NCI-H146 (cell line): Measurements from ENCODE around the gene TNNT2.

Source experiments
- DNase-seq: peaks from one replicate; lab custom pipeline; 2025; lab: John Stamatoyannopoulos, UW

The TNNT2 gene

DNA sequence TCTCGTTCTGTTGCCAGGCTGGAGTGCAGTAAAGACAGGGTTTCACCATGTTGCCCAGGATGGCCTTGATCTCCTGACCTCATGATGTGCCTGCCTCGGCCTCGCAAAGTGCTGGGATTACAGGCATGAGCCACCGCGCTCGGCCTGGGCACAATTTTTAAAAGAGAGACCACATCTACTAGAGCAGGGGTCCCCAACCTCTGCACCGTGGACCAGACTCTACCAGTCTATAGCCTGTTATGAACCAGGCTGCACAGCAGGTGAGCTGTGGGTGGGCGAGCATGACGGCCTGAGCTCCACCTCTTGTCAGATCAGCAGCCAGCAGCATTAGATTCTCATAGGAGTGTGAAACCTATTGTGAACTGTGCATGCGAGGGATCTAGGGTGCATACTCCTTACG, 20.8 kb downstream of the TNNT2 start:
- no peak for DNase-seq

DNA sequence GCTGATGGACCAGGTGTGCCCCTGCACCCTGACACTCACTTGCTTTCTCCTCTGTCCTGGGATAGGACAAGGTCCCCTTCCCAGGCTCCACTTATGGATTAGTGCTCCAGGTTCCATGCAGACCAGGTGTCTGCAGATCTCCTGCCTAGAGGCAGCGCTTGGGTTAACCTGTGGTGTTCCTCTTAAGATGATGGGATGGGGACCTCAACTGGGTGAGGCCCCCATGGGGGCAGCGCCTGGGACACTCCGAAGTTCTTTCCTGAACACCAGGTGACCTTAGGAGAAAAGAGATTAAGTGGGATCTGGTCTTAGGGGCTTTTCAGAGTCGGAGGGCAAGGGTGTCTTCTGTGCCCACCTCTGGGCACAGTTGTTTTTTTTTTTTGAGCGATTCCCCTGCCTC, 21.2 kb downstream of the TNNT2 start:
- no peak for DNase-seq

DNA sequence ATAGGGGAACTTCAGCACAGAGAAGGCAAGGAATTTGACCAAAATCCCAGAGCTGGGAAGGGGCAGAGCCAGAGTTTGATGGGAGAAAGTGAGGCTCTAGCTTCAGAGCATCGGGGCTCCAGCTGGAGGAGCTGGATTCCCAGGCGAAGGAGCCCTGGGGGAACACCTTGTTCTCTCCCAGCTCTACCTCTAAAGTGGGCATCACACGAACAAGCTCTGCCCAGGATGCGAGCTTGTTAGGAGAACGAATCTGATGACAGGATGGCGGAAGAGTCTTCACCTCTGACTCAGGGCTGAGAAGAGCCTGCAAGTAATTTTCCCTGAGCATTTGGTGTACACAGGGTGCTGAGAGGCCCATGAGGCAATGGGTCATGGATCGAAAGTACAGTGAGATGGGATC, 22.0 kb downstream of the TNNT2 start:
- DNase-seq: no peak

DNA sequence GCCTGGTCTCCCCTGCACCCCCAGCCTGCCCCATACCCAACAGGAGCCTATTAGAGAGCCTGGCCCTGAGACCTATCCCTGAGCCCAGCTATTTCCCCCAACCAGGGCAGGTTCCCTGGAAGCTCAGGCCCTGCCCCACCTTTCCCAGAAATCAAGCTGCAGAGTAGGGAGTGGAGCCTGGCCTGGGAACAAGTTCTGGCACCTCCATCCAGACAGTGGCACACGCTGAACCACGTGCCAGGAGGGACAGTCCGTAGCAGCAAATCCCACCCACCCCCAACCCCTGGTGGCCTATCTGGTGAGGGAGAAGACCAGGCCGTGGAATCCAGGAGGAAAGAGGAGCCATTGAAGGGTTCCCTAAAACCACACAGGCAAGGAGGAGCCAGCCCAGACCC, 22.6 kb downstream of the TNNT2 start:
- DNase-seq: no peak

DNA sequence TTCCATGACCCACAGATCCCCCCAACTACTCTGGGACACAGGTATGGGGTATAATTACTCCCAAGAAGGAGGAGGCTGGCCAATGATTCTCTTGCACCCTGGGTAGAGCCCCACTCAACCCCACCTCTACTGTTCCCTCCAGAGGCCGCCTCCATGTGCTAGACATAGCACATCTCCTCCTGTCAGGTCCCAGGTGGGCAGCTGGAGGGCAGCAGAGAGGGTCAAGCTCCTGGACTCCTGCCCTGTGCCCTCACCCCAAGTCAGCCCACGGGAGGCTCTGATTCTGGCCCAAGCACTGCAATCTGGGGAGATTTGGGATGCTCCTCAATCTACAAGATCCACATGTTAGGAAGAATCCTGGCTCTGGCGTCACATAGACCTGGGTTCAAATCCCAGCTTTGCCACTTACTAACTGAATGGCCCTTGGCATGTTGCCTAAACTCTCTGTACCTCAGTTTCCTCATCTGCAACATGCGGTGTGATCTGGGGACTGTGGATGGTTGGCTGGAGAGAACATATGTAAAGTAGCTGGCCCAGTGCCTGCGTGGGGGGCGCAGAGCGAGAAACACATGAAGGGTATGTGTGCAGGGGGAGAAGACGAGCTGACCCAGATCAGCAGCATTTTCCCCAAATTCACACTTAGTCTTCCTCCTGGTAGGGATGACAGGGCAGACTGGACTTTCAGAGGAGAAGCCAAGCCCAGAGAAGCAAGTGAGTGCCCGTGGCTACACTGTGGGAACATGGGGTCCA, 23.2 kb downstream of the TNNT2 start:
- DNase-seq: no peak

DNA sequence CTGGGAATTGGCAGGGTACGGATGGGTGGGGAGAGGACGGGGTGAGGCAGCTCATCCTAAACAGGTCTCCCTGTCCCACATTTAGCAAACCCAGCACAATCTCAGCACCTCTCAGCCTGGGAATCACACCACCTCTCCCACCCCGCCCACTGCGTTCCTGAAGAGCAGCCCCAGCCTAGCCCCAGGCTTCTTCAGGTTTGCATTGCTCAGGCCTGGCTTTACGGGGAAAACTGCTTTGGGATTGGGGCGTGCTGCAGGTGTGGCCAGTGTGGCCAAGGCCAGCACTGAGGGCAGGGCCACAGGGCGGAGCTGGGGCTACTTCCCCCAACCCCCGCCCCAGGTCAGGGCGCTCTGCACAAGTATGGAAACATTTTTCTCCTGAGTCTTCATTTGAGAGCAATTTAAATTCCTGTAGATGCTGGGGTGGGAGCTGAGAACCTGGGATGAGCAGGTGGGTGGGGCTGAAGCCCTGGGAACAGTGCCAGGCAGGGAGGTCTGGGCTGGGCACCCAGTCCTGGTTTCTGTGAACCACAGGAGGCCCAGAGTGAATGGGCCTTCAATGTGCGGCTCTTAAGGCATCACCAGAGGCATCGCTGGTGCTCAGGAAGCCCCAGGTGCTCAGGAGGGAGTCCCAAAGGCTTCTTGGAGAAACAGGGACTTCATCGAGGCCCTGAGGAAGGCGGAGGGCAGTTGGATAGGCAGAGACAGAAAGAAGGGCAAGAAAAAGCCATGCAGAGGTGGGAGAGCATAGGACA, 24.1 kb downstream of the TNNT2 start:
- no peak for DNase-seq

DNA sequence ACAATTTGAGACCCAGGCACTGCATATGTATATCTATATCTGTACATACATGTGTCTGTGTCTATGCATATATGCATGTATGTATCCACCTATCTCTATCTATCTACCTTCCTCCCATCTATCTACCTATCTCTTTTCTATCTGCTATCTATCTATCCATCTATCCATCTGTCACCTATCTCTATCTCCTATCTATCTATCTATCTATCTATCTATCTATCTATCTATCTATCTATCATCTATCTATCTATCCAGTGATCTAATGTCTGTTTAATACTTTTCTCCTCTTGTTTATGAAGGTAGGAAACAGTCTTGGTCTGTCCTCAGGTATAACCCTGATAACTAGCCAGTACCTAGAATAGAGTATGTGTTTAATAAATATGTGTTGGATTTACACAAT, 25.9 kb downstream of the TNNT2 start:
- DNase-seq: no peak

DNA sequence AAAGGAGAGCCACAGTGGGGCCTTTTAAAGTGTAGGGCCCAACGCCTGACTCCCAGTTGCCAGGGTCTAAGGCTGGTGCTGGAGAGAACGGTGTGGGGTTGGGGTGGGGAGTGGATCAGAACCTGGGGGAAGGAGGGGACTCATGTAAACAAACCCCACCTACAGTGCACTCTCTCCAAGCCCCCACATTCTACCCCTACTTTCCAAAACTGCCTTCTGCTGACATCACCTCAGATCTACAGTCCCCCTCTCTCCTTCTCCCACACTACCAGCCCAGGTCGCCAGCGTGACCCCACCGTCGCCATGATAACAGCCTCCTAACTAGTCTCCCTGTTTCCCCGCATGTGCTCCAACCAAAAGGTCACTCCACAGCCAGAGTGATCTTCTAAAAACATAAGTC, 26.6 kb downstream of the TNNT2 start:
- DNase-seq: no peak

DNA sequence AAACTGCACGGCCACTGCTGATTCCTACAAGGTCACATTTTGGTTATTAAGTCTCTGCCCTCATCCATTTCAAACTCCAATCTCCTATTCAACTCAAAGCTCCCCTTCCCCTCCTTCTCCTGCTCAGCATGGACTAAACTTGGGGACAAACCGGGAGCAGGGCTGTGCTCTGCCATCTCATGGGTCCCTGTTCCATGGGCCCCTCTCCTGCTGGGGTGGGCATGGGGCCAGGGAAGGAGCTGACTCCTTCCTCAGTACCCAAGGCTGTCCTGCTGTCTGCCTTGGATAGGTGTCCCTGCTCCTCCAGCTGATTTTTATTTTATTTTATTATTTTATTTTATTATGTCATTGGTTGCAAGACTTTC, 27.1 kb downstream of the TNNT2 start:
- no peak for DNase-seq

DNA sequence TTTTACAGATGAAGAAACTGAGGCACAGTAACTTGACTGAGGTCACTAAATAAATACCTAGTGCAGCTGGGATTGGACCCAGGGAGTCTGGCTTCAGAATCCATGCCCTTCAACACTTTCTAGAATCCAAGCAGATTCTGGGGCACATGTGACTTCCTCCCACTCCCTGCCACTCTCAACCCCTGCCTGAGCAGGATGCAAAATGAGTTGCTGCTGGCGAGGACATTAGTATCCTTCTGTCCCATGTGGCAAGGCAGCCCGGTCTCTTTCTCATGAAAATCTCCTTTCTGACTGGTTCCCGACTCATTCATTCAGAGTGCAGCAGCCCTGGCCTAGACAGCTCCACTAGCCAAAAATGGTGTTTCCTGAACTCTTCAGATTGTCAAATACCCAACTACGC, 28.4 kb downstream of the TNNT2 start:
- DNase-seq: no peak

DNA sequence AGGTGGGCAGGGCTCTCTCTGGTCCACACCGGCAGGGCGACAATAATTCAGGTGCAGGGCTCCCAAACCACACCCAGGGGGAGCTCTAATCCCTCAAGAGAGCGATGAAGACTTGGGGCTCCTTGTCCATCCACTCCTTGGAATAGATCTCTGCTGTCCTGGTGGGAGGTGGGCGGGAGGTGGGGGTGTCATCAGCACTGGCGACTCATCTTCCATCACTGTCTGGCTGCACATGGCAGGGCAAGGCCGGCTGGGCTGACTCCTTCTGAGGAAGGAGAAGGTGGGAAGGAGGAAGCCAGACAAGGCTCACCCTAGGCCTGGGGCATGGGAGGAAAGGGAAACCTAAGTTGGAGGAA, 29.3 kb downstream of the TNNT2 start:
- DNase-seq: peak; percentile 38

DNA sequence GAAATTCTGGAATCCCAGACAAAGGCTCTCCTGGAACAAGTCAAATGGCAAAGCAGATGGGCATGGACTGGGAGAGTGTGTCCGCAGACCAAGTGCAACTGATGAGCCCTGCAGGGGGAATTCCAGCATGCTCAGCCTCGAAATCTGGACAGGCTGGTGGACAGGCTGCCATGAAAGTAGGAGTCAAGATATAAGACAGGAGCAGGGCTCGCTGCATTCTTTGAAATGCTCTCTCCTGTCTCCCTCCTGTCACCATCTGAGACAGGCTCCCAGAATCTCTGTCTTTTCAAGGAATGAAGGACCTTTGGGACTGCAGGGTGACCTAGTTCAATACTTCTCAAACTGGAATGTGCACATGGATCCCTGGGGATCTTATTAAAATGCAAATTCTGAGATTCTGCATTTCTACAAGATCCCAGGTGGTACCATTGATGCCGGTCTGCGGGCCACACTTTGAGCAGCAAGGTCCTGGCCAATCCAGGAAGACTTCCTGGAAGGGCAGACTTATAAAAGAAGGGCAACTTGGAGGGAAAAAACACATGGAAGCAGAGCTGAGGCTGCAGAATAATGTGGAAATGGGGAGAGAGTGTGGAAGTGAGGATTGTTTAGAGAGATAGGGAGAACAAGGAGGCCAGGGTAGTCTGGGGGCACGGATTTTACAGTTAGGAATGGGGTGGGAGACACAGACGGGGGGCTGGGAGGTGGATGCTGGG, 29.8 kb downstream of the TNNT2 start:
- no peak for DNase-seq

DNA sequence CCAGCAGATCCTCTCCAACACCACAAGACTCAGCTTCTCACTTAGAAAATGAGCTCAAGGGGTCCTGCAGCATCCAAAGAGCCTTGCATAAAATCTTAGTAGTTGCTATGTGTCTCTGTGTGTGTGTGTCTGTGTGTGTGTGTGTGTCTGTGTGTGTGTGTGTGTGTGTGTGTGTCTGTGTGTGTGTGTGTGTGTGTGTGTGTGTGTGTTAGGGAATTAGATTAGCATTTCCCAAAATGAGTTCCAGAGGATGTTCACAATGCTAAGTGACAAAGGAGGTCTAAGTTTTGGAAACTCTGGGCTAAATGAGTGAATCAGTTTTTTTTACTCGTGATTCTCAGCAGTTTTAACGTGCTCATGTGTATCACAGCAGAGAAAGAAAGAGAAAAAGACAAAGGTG, 30.5 kb downstream of the TNNT2 start:
- DNase-seq: no peak

DNA sequence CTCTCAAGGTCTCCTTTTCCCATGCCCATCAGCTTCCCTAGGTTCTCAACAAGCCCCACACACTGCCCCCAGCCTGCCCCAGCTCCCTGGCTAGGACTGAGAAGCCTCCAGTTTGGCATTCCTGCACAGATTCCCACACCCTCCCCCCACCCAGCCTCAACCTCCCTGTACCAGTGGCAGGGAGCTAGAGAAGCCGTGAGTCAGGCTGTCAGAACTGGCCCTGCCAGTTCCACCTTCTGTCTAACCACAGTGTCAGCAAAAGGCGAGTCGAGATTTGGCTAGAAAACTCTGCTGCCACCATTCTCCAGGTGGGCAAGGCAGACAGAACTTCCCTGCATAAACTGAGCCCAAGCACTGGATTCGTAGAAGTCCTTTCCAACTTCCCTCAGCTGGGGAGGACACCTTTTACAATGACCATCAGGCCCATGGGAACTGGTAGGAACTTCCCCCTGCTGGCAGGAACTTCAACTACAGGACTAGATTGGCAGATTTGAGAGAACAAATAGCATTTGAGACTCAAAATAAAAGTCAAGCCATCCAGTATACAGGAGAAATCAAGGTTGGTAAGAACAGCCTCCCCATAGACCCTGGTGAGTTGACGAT, 31.0 kb downstream of the TNNT2 start:
- peak; percentile 54 for DNase-seq

DNA sequence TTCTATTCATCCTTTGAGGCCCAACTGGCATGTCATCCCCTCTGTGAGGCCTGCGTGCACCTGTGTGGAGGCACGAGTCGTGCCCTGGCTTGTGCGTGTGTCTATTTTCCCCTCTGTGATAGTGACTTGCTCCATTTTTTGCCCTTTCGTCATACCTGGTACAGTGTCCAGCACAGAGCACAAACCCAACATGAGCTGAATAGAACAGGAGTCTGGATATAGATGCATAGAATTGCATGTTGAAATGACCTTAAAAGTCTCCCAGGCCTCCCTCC, 32.5 kb downstream of the TNNT2 start:
- no peak for DNase-seq

DNA sequence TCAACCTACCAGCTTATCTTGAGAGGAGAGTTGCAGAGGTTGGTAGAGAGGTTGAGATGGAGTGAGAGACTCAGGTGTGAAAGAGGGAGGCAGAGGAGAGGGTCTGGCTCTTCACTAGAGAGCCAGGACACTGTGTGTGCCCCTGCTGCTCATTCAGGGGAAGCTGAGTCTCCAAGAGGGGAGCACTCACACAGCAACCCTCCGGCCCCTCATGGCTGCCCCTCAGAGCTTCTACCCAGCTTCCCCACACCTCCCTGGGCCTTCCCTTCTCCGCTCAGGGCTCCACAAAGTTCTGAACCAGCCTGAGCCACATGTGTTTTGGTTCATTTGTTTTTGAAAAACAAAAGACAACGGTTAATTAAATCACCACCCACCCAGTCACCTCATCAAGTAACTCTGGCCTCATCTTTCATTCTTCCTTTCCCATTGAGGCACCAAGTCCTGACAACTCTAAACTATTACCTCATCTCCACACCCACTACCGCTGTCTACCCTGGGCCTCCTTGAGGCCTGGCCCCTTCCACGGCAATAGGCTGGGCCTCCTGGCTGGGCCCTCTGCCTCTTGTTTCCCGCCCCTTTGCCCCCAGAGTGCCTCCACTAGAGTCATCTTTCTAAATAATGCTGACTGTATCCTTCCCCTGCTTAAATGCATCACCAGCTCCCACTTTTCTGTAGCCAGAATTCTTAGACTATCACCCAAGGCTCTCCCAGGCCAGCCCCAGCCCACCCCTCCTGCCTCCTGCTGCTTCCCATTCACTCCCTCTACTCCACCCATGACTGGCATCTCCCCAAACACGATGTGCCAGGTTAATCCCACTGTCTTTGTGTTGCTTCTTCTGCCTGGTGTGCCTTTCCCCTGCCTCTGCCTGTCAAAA, 33.0 kb downstream of the TNNT2 start:
- DNase-seq: no peak

DNA sequence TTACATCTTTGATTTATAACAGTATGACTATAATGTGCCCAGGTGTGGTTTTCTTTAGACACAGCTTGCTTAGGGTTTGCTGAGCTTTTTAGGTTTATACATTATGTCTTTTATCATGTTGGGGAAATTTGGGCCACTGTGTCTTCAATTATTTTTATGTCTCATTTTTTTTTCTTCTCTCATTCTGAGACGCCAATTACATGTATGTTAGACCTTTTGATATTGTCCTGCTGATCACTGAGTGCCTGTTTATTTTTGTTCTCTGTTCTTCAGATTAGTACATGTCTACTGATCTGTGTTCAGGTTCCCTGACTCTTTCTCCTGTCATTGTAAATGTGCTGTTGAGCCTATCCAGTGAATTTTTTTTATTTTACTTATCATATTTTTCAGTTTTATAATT, 36.1 kb downstream of the TNNT2 start:
- no peak for DNase-seq

DNA sequence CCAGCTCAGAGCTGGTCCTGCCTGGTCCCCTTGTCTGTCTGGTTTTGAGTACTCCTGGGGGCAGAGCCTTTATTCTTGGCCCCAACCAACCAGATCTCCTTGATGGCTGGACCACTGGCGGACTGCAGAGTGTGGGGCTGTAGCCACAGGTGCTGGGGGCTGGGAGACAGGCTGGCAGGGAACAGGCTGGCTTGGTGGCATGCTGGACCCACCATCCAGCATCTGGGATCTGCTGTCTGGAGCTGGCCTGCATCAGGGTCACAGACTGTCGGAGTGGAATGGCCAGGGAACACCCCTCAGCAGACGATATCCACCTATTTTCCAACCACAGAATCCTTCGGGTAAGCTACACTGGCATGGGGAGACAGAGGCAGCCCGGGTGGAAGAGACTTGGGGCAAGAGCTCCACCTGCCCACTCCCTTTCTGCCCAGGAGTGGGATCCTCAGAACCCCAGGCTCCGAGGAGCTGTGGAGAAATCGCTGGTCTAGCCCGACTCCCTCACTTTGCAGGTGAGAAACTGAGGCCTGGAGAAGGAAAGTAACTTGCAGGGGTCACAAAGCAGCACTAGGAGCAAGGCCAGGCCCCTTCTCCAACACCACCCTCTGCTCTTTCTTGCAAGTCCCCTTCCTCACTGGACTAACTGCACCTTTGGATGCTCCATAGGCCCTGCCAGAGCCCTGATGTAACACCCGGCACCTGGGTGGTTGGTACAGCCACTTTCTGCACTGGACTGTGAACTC, 40.6 kb downstream of the TNNT2 start:
- DNase-seq: no peak

DNA sequence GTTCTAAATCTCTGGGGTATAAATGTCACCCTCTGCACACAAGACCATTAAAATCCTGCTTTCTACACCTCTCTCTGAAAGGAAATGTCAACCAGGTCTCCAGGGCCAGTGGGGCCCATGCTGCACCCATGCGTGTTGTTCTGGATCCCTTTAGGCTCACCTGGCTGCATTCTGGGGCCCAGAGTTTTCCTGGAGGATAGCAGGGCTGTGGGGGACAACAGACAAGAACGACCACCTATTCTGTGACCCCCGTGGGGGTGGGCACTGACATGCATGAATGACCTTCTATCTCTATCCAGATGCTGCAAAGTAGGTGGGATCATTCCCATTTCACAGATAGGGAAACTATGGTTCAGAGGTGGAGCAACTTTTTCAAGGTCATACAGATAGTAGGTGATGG, 41.6 kb downstream of the TNNT2 start:
- no peak for DNase-seq

DNA sequence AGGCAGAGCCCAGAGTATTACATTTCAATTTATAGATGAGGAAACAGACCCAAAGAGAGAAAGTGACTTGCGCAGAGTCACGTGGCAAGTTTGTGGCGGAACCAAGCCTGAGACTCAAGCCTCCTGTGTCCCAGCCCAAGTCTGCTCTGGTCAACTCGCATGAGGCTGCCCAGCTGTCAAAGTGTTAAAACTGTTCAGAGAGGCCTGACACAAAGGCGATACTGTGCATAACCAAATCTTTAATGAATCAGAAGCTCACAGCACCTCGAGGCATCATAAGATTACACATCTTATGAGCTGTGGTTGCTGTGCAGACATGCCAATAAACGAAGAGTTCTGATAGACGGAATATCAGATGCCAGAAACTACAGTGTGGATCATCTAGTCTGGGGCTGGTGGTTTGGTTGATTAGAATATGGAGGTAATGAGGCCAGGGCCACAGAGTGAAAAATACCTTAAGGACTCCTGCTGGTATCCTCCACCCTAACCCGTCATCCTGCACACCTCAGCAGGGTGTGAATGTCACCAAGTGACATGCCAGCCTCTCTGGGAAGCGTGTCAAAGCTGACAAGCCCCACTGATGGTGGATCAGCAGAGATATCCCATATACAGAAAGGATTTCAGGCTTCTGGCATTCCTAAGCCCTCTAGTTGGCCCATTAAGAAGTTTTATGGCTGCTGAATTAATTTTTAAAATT, 42.2 kb downstream of the TNNT2 start:
- DNase-seq: no peak
